NK-92 (cell line): ENCODE measurements around the gene FHAD1.
"Not testable (repeated sequence)": the region's sequence is repeated elsewhere in the genome, so short reads cannot be mapped to it uniquely, and the experiment has no call there.

Source experiments
- DNase-seq: peaks from one replicate; lab custom pipeline; 2025; ENCODE audit not compliant: unreplicated experiment; lab: John Stamatoyannopoulos, UW

The FHAD1 gene

DNA sequence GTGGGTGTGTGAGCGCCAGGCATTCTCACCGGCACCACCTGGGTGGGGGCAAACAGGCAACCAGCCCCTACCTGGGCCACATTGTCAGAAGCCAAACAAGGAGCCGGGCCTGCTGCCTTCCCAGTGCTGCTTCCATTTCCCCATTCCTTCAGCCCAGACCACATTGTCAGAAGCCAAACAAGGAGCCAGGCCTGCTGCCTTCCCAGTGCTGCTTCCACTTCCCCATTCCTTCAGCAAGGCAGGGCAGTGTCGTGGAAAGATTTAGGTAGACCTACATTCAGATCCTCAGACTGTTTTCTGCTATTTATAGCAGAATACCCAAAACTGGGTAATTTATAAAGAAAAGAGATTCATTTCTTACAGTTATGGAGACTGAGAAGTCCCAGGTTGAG is 115.7 kb downstream of the FHAD1 start:
- no peak for DNase-seq

DNA sequence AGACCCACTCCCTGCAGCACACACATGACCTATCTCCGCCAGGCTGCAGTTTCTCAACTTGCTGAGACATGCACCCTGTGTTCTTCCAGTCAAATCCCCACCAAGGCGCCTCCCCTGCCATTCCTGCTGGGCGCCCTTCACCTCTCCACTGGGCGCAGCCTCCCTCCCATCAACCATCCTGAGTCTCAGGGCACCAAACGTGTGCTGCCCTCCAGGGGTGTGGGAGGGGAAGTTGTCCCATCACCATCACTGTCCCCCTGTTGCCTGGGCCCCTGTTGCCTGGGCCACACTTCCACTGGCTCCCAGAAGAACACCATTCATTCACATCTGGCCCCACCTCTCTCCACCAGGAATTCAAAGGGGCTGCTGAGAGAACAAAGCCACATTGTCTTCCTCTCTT is 117.7 kb downstream of the FHAD1 start:
- no peak for DNase-seq

DNA sequence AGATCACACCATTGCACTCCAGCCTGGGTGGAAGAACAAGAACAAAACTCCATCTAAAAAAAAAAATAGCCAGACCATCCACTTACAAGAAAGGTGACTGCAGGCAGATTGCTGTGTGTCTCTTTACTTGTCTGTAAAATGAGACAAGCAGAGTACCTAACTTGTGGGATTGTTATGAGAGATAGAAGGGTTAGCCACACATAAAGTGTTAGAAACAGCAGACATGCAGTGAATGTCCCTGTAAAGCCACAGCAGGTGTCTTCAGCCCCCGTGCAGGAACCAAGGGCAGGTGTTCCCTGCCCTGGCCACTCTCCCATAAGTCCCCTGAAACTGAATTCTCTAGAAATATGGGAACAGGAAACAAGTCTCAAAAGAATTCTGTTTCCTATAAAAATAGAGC is 121.9 kb downstream of the FHAD1 start:
- DNase-seq = no peak

DNA sequence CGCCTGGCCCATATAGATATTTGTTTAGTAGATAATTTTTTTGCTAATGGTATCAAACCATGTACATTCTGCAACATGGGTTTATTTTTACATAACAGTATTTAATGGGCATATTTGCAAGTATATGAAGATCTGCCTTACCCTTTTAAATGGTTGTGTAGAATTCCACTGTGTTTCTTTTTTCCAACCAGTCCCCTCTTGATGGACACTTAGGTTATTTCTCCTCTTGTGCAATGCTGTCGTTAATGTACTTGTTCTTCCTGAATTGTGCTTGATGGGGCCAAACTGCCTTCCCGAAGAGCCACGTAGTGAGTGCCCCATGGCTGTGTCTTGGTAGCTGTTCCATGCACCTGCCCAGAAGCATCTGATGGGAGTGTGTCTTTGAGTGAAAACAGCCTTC is 123.2 kb downstream of the FHAD1 start:
- DNase-seq = no peak

DNA sequence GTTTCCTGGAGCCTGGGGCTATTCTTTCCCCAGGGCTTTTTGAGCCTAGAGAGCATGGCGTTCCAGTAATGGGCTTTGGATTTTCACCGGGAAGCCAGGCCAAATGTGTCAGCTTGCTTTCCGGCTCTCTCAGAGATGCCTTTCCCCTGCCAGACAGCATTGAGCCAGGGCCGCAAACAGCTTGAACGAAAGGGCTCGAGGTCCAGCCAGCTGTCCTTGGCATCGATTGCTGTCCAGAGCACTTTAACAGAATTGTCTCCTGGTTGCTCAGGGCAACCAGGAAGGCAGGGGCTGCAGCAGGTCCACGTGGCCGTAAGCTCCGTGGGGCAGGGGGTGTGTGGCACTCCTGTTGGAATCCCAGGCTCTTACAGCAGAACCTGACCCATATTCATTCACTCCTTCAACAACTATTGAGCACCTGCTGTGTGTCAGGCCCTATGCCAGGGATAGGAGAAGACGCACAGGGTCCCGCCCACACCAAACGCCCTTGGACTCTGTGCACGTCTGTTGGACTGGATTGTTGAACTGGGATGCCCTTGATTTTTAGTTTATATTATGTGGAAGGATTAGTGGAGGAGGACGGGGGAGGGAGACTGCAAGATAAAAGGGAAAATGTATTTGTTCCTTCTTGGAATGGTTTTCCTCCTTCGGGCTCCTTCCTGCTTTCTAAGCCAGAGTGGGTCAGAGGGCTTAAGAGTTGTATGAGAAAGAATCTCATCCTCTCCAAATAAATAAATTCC is 123.9 kb downstream of the FHAD1 start:
- no peak for DNase-seq

DNA sequence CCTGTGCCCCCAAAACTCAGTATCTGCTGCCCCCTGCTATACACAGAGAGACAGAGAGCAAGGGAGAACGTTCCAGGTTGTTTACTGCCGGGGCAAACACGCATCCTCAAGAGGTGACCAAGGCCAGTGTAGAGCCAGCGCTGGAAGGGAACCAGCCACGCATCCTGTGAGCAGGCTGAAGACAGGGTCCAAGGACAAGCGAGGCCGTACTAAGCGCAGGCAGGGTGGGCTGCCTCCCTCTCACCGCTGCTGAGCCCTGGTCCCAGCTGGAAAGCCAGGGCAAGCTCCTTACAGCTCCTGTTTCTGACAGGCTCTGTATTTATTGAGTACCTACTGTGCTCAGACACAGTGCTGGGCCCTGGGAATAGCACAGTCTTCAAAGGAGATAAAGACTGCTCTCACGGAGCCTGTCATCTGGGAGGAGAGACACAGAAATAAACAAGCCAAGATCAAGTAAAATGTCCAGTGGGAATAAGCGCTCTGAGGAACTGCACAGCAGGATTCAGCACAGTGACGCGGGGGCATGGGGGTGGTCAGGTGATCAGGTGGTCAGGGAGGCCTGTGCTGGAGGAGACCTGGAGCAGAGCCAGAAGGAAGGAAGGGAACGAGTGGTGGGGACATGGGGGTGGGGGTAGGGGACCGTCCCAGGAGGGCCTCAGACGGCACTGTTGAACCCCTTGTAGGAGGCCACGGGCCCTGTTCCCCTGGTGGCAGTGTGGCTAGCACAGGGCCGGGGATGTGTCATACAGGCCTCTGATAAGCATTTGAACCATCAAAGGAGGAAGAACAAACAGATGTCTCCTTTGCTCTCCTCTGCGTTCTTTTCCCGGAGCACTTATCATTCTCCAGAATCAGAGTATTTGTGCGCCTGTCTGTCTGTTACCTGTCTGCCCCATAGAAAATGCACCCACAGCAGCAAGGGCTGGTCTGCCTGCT is 124.9 kb downstream of the FHAD1 start:
- no peak for DNase-seq

DNA sequence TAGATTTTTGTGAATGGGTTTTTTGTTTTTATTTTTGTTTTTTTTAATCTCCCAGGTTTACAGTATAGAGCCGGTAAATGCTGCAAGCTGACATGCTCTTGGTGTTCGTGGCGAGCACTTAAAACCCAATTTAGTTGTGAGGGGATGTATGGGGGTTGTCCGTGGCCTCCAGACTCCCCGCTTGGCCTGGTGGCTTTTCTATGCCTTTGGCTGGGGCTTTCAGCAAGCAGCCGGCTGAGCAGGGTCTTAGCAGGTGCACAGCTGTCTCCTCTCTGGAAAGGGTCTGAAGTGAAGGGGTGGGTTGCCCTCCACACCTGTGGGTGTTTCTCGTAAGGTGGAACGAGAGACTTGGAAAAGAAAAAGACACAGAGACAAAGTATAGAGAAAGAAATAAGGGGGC is 131.7 kb downstream of the FHAD1 start:
- no peak for DNase-seq

DNA sequence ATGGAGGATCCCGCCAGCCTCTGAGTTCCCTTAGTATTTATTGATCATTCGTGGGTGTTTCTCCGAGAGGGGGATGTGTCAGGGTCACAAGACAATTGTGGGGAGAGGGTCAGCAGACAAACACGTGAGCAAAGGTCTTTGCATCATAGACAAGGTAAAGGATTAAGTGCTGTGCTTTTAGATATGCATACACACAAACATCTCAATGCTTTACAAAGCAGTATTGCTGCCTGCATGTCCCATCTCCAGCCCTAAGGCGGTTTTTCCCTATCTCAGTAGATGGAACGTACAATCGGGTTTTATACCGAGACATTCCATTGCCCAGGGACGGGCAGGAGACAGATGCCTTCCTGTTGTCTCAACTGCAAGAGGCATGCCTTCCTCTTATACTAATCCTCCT is 132.1 kb downstream of the FHAD1 start:
- DNase-seq = not testable (repeated sequence)

DNA sequence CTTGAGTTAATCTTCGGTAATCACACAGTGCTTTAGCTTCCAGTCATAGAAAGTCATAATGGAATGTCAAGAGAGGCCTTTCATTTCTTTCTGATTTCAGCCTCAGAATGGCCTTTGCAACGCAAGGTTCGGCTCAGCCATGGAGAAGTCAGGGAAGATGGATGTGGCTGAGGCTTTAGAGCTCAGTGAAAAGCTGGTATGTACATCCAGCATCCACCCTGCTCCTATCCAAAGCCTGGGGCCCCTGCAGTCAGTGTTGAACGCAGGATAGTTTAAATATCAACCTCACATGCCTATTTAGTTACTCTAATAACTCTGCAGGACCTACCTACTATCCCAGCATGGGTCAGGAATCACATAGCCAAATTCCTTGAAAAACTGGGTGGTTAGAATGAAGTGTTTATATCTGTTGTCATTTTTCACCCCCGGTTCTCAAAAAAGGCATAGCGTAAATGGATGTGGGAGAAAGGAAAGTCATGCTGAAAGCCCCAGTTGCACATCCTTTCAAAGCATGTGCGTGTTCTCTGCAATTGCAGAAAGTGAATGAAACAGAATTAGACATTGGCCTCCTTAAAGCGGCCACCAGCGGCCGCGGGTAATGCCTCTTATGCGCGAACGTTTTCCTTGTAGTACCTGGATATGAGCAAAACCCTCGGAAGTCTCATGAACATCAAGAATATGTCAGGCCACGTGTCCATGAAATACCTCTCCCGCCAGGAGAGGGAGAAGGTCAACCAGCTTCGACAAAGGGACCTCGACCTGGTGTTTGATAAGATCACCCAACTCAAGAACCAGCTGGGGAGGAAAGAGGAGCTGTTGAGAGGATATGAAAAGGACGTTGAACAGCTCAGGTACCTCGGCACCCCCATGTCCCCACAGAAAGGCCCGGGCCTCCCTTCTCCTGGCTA is 133.8 kb downstream of the FHAD1 start:
- DNase-seq = no peak

DNA sequence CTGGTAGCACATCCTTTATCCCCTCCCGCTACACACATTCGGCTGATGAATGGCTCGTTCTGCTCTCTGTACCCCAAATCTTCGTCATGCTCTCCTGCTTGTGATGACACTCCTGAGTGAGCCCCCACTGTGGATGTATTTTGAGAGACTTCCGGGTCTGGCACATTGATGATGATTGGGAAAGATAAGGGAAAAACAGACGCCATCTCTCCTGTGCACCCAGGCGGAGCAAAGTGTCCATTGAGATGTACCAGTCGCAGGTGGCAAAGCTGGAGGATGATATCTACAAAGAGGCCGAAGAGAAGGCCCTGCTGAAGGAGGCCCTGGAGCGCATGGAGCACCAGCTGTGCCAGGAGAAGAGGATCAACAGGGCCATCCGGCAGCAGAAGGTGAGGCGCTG is 134.8 kb downstream of the FHAD1 start:
- no peak for DNase-seq

DNA sequence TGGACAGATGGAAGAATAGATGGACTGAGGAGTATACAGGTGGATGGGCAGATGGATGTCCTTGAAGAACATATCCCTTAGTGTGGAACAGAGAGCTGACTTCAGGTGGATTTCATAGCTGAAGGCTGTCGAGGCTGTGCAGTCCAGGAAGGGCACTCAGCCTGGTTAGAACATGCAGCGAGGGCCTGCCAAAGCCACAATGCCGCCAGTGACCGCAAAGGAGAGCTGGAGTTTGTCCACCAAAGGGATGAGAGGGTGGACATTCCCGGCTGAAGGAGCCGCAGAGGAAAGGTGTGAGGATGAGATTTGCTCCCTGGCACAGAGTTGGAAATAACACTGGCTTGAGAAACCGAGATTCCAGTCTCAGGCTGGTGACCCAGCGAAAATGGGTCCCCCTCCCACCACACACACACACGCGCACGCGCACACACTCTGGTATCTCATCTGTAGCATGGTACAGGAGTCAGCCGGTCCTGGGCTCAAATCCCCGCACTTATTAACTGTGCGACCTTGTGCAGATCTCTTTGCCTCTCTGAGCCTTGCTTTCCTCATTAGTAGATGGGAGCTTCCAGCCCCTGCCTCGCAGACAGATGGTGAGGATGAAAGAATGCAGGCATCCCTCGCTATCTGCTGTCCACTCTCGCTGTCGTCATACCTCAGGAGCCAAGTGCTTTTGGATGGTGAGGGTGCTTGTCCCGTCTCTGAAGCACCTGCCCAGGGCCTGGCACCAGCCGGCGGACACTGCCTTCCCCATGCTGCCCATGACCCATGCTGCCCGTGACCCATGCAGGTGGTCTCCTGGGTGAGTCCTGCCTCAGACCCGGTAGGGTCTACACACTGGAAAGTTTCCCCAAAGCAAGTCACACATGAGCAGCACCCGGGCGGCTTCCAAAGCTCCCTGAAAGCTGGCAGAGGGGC is 135.8 kb downstream of the FHAD1 start:
- DNase-seq = no peak

DNA sequence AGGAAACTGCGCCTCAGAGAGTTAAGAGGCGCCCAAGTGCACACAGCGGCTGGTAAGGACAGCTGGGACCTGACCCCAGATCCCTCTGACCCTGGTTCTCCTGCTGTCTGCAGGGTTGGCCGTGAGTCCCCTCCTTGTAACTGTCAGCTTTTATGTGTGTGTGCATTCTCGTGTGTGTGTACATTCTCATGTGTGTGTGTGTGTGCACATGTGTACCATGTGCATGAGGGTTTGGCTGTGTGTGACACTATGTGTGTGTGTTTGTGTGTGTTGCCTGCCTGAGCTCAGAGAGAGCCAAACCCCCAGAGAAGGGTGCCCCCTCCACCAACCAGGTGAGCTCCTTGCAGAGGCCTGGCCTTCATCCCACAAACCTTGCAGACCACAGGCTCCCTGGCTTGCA is 136.8 kb downstream of the FHAD1 start:
- no peak for DNase-seq

DNA sequence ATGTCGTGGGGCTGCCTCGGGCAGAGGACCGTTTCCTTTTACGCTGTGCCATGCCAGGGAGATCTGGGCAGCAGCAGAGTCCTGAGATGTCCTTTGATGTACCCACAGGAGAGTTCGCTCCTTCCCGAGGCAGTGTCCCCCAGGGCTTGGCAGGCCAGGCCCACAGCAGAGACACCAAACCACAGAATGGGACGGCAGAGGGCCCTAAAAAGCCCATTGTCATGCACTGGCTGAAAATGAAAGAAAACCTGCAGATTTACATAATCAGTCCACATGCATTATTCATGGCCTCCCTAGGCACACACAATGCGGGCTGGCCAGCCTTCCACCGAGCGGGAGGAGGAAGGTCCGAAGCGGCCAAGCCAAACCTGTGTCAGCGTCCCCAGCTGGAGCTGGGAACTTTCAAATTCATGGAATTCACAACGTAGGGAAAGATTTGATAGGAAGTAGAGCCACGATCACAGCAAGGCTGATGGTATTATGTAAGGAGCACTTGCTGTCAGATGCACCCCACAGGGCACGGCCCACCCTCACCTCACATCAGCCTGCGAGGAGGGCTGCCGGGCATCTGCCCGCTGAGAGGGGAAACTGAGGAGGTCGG is 137.4 kb downstream of the FHAD1 start:
- DNase-seq = no peak

DNA sequence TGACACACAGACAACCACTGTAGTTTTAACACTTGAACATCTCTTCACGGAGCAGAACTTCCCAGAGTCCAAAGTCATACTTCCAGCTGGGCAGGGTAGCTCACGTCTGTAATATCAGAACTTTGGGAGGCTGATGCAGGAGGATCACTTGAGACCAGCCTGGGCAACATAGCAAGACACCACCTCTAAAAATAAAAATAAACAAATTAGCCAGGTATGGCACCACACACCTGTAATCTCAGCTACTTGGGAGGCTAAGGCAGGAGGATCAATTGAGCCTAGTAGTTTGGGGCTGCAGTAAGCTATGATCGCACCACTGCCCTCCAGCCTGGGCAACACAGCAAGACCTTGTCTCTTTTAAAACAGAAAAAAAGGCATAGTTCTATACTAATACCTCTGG is 138.4 kb downstream of the FHAD1 start:
- DNase-seq = no peak

DNA sequence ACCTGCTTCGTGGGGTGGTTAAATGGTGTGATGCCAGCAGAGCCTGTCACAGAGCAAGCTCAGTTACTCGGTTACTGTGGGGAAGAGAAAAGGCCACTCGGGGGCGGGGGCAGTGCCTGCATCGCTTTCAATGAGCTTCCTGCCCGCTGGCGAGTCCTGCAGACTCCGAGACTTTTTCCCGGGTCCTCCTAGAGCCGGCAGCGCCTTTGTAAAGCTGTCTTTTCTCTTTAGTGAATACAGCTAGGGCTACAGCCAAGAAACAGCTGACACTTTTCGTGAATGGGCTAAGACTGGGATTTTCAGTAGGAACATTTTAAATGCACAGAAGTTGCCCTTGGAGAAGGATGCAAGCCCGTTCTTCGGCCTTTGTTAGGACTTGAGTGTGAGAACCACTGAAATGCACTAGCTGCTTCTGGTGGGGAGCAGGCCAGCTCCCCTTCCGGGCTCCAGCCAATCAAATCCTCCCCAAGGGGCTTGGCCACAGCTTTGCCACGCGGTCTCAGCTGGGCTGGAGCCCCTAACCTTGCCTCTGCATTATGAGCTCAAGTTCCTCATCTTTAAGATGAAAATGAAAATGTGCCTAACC is 139.2 kb downstream of the FHAD1 start:
- no peak for DNase-seq

DNA sequence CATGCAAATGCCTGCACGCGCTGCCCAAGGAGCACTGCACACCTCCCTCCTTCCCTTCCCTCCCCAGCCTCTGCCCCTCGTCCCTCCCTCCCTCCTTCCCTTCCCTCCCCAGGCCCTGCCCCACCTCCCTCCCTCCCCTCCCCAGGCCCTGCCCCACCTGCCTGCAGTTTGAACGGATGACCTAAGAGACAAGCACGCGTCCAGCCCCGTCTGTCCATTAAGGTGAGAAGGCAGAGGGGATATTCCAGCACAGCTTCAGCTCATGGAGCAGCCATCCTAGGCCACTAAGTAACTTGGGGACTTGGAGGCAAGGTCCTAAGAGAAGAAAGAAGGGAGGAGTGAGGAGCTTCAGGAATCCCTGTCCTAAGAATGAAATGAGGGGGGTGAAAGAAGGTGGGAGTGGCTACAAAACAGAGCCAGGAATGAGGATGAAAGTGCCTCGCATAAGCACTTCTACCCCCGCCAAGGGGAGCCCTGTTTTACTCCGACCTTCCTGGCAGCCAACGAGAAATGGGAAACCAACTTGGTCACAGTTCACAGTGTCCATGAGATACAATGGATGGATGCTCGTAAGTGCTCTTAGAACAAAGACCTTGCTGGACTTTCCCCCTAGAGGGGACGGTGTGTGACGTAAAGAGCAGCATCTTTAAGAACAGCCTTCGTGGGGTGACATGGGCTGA is 141.3 kb downstream of the FHAD1 start:
- DNase-seq = no peak

DNA sequence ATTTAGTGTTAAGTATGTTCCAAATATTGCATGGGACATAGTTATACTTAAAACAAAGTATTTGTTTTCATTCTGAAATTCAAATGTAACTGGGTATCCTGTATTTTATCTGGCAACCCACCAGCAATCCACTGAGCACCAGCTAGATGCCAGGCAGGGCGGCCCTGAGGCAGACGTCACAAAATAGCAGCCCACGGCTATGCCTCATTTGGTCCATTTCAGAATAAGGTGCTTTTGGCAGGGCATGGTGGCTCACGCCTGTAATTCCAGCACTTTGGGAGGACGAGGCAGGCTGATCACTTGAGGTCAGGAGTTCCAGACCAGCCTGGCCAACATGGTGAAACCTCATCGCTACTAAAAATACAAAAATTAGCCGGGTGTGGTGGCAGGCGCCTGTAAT is 142.8 kb downstream of the FHAD1 start:
- DNase-seq = not testable (repeated sequence)

DNA sequence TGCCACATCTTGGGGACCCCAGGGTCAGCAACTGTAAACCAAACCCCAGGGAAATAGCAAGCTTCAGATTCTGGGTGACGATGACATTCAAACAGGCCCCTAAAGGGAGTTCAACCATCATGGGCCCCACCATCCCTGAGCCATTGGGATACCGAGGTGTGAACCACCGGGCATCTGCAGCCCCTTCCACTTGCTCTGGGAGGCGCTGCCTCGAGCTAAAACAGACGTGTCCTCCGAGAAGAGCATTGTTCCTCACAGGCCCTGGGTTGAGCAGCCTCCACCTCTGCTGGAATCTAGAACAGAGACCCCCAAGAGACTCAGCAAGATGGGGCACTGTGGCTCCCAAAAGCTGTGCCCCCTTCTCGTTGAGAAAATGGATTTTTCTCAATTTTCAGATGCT is 143.6 kb downstream of the FHAD1 start:
- no peak for DNase-seq

DNA sequence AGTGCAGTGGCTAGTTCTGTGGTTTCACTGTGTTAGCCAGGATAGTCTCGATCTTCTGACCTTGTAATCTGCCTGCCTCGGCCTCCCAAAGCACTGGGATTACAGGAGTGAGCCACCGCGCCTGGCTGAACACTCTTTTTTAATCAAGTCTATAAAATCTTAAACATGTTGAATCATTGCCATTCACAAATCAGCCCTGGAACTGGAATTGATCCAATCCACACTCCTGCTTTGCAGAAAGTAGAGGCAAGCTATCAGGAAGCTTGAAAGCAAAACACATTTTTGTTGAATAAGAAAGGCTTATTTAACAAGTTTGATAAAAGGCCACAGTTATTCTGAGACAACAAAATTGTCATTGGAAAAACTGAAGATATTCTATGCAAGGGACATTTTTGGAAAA is 144.3 kb downstream of the FHAD1 start:
- no peak for DNase-seq
